Stimulated activated CD4-positive, alpha-beta T cell treated with anti-CD3 and anti-CD28 coated beads, Interleukin-2, amount 100 ng/mL, for 24 hours (primary cell): ENCODE data around the gene MCM3.

Experiments
- DNase-seq, 2 donors: peaks; one replicate each; pipeline ENCODE4 v3.0.0-alpha.2; 2020

Gene MCM3

GRCh38 chr6:52301326-52301725, 16.8 kb upstream of the MCM3 start:
- DNase-seq: no peak

DNA sequence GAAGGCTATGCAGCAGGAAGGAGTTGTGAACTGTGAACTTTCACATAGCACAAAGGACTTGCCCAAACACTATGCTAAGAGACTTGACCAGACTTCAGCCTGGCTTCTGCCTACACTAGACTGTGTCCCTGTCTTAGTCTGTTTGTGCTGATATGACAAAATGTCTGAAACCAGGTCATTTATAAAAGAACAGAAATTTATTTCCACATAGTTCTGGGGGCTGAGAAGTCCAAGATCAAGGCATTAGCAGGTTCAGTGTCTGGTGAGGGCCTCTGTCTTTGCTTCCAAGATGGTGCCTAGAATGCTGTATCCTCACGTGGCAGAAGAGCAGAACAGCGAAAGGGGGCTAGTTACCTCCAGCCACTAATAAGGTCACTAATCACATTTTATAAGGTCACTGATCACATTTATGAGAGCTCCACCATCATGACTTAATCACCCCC, 16.0 kb upstream of the MCM3 start:
- no peak for DNase-seq

GRCh38 chr6:52299653-52300052, 15.1 kb upstream of the MCM3 start:
- no peak for DNase-seq

DNA sequence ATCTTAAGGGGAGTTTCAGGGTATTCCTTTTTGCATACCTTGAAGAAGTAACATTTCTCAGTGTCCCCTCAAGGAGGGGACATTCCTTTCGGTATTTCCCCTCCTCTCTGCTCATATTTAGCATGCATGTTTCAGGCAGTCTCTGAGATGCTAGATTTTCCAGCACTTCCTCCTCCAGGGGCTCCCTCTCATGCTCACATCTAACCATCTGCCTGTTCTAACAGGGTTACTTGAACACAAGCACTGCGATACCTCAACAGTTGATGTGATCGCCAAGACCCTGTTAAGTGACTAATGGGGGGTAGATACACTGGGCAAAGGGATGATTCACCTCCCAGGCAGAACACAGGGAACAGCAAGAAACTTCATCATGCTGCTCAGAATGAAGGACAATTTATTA, 12.9 kb upstream of the MCM3 start:
- no peak for DNase-seq

DNA sequence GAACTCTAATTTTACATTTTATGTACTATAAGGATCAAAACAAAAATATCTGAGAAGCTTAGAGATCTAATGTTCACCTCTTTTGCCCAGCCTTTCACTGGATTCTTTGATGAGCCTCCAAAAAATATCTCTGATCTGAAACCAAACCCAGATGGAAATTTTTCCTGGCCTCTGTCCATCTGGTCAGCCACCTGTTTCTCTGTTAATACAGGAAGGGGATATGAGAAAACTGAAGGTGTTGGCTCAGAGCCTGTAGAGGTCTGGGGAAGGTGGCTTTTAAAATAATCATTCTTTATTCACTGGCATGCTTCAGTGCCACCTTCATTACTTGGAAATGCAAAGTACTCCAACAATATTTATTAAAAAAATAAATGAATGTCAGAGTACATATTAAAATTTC, 8.5 kb upstream of the MCM3 start:
- DNase-seq: no peak

DNA sequence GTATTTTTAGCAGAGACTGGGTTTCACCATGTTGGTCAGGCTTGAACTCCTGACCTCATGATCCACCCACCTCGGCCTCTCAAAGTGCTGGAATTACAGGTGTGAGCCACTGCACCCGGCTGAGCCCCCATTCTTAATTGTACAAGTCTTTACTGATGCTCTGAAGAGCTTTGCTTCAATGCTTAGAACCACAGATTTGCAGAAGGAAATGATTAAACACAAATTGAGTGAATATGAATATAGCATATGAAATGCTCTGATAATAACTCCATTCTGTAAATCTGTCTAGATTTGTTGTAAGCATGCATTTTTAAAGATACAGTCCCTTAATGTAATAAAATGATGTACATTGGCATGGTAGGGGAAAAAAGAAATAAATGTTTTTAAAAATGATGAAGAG, 4.3 kb upstream of the MCM3 start:
- DNase-seq: no peak

GRCh38 chr6:52288216-52288615, 3.7 kb upstream of the MCM3 start:
- no peak for DNase-seq

GRCh38 chr6:52286798-52287432, 2.4 kb upstream of the MCM3 start:
- DNase-seq: peak; percentile 74 to 76

DNA sequence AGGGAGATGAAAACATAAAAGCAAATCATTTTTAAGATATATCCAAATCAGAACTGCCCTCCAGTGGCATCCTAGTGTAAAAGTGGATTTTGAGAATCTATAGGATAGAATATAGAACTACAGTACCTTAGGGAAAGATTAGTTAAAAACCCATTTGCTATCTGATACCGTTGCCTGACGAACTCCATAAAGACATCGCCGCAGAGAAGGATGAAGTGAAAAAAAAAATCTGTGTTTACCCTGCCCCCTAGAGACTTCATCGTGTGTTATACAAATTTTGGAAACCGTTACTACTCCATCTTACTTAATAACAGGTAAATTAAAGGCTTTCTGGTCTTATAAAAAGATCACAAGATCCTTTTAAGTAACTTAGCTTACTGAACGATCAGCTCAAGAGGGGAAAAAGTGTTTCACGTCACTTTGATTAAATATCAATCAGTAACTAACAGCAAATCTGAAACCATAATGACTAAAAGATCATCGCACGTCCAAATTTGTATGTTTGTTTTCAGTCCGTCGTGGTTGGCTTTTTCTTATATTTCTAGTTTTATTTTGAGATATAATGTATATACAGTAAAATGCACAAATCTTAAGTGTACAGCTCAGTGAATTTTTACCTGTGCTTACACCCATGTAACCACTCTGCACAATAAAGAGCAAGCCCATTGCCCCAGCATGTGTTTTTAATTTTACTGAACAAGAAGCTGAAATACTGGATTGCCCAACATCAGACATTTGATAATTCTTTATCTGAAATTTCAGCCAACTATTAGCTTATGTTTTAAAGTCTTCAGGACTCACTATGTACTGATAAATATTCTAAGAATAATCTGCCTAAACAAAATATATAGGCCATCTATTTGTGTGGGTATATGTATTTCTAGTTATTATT, 881 bp upstream of the MCM3 start:
- DNase-seq: no peak

GRCh38 chr6:52284131-52284459, 447 bp downstream of the MCM3 start:
- peak; percentile 62 to 74 for DNase-seq

DNA sequence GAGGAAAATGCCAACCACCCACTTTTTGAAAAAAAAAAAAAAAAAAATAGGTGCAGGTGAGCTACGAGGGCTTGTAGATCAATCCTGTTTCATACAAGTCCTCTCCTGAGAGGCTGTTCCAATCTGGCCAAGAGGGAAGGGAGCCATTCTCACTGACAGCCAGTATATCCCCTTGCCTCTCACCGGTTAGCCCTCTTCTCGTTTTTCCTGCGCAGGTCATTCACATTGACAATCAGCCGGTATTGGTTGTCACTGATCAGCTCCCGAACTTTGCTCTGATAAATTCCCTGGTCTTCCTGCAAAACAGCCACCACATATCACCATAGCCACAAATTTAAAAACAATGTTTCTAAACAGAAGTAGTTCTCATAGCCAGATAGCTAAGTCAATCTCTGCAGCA, 1.4 kb downstream of the MCM3 start:
- DNase-seq: no peak

GRCh38 chr6:52276130-52276529, 8.4 kb downstream of the MCM3 start:
- DNase-seq: no peak

DNA sequence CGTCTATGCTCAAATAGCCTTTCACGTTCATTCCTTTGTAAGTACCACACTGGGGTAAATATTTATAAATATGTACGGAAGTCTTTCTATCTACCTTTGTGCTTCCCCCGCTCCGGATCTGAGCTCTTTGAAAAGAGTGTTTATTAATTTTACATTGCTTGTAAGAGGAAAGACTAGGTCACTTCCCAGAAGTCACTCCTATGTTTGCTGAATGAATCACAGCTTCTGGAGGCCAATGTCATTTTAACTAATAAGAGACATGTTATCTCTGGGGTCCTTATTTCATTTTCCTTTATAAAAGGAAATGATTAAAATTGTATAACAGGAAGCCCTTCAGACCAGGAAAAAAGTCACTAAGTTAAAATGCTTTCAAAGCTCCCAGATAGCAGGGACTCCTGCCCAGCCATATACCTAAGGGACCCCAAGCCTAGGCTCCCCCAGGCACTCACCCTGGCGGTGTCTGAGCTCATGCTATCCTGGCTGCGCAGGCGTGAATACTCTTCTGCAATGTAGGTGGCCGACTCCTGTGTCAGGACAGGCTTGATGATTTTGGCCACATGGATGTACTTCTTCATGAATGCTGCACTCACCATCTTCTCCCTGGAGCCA, 12.6 kb downstream of the MCM3 start:
- no peak for DNase-seq

- DNase-seq: peak; percentile 73 to 76
These were observed 20.6 kb downstream of the MCM3 start for GRCh38 chr6:52263709-52264540.

- no peak for DNase-seq
These were observed 21.8 kb downstream of the MCM3 start for GRCh38 chr6:52262620-52263344.

GRCh38 chr6:52261229-52261628, 23.3 kb downstream of the MCM3 start:
- DNase-seq: no peak

DNA sequence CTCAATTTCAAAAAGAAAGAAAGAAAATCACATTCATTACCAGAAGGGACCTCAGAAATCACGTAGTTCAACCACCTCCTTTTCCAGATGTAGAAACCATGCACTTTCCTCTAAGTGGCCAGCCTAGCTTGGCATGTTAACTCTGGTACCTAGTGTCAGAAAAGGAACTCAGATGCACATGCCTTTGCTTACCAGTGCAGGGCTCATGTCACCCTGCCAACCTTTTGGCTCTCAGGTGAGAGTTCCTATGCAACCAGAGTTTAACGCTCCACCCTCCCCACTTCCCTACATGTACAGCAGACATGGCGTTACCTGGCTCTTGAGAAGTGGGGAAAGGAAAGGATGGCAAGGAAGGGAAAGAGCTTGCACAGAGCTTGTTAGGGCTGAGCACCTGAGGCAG, 23.9 kb downstream of the MCM3 start:
- no peak for DNase-seq

DNA sequence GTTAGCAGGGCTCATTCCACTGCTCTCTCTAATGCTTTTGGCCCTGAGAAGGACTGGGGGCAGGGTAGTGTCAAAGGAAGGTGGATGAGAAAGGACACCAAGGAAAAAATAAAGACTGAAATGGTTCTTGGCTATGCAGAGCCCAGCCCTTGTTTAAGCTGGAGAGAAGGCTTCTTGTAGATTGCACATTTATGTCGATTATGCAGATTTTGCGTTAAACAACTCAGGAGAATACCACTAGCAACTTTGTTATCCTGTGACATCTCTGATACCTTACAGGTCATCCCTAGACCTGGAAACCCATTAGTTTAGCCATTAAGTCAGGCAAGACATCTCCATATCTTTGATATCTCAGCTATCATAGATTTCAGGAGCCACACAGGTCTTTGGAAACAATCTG, 29.1 kb downstream of the MCM3 start:
- no peak for DNase-seq

GRCh38 chr6:52254731-52255378, 29.7 kb downstream of the MCM3 start:
- no peak for DNase-seq

DNA sequence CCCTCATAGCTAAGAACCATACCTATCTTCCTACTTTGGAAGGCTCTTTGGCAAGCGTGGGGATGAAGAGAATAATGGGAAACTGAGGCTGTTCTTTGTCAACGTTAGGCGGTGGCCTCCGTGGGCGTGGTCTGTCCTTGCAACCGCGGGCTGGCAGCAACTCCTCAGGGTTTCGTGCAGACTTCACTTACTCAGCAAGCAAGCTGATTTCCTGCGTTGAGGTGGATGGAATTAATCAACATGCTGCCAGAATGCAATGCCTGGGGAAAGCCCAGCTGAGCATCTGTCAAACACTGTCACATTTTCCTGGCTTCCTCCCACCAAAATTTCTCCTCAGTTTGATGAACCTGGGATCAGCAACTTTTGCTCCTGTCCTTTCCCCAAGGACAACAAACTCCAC, 31.0 kb downstream of the MCM3 start:
- DNase-seq: peak; percentile 49 to 65

- no peak for DNase-seq
These were observed 33.4 kb downstream of the MCM3 start for GRCh38 chr6:52251113-52251512.

DNA sequence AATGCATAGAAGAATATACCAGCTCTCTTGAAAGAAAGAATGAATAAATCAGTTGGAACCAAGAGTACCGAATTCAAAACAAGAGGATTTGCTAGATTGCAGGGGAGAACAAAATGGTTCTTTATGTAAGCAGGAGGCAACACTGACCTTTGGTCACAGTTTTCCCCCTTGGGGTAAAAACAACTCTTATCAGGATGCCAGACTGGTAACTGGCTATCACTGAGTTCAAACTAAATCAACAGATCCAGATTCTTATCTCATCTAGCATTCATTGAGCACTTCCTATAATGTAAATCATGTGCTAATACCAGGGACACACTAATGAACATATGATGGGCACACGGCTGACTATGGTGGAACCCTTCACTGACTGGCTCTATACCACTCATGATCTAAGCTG, 35.5 kb downstream of the MCM3 start:
- DNase-seq: no peak
